Activated naive CD4-positive, alpha-beta T cell (primary cell): ENCODE measurements around the gene EGLN3.
"Not testable (repeated sequence)": the region's sequence is repeated elsewhere in the genome, so short reads cannot be mapped to it uniquely, and the experiment has no call there.

Source experiments
- DNase-seq, 4 experiments: peaks; one replicate each; lab custom pipeline; 2025; lab: John Stamatoyannopoulos, UW

Gene EGLN3

GRCh38 chr14:33950320-33951182 is at the start of gene EGLN3:
Gene EGLN3, minus strand, starts transcription at chr14:33951074. Its CDS starts 322 bp downstream, at chr14:33950752.
- DNase-seq = peak in 2 of 4 experiments; percentile 1 to 13

GRCh38 chr14:34000396-34000795 is 49.5 kb upstream of the EGLN3 start:
- no peak for DNase-seq

- DNase-seq = no peak
These were observed 49.0 kb upstream of the EGLN3 start for GRCh38 chr14:33999771-34000291.

GRCh38 chr14:33997611-33998010 is 46.7 kb upstream of the EGLN3 start:
- no peak for DNase-seq

GRCh38 chr14:33996462-33996861 is 45.6 kb upstream of the EGLN3 start:
- no peak for DNase-seq

- DNase-seq = no peak
These were observed 42.4 kb upstream of the EGLN3 start for GRCh38 chr14:33993246-33993645.

- DNase-seq = no peak
These were observed 41.6 kb upstream of the EGLN3 start for GRCh38 chr14:33992274-33993007.

GRCh38 chr14:33990790-33991189 is 39.9 kb upstream of the EGLN3 start:
- DNase-seq = no peak

- DNase-seq = no peak
These were observed 36.7 kb upstream of the EGLN3 start for GRCh38 chr14:33987565-33988080.

- no peak for DNase-seq
These were observed 35.9 kb upstream of the EGLN3 start for GRCh38 chr14:33986804-33987203.

- DNase-seq = no peak
These were observed 34.4 kb upstream of the EGLN3 start for GRCh38 chr14:33985242-33985641.

GRCh38 chr14:33979613-33980276 is 28.9 kb upstream of the EGLN3 start:
- DNase-seq = no peak

- DNase-seq = no peak
These were observed 28.2 kb upstream of the EGLN3 start for GRCh38 chr14:33978892-33979612.

GRCh38 chr14:33972583-33973081 is 21.8 kb upstream of the EGLN3 start:
- no peak for DNase-seq

- not testable (repeated sequence) for DNase-seq
These were observed 19.0 kb upstream of the EGLN3 start for GRCh38 chr14:33969846-33970245.

- DNase-seq = no peak
These were observed 17.8 kb upstream of the EGLN3 start for GRCh38 chr14:33968722-33969121.

- DNase-seq = no peak
These were observed 16.3 kb upstream of the EGLN3 start for GRCh38 chr14:33967138-33967537.

- DNase-seq = no peak
These were observed 15.4 kb upstream of the EGLN3 start for GRCh38 chr14:33966276-33966675.

GRCh38 chr14:33964599-33965317 is 13.9 kb upstream of the EGLN3 start:
- DNase-seq = no peak

- DNase-seq = no peak
These were observed 13.0 kb upstream of the EGLN3 start for GRCh38 chr14:33963892-33964291.

GRCh38 chr14:33962466-33962865 is 11.6 kb upstream of the EGLN3 start:
- DNase-seq = not testable (repeated sequence)
